HepG2 (cell line): ENCODE results near the gene IFNK. TPM values are rescaled to one million over a fixed set of nuclear protein-coding genes. Genes with fewer than 3 reads are reported as not detected.

Experiments
- ATAC-seq: fragments of 200-7000 bp; cut with Tn5 transposase; 3 replicates; pipeline ENCODE4 v1.9.1; 2020; ENCODE audit warnings: mild to moderate bottlenecking, moderate library complexity
- BruUV-seq: library from RNA; stranded (reverse); fragments of 400-500 nt; replicated peaks from 2 replicates; lab custom pipeline; 2021; lab: Mats Ljungman, UMichigan
- CTCF ChIA-PET: fragments of 300-600 bp; formaldehyde crosslinking; extraction: SDS; loops from one replicate; lab custom pipeline; 2021; ENCODE audit warnings: low total read pairs, inconsistent platforms, low intra/inter-chr PET ratio; lab: Yijun Ruan, JAX
- POLR2A ChIA-PET: fragments of 350-600 bp; sonication (Branson Sonifier 250); formaldehyde crosslinking; loops from one replicate; lab custom pipeline; 2020; ENCODE audit warnings: antibody characterized with exemption, inconsistent platforms; lab: Yijun Ruan, JAX
- DNase-seq: peaks from one replicate; pipeline ENCODE4 v3.0.0-alpha.2; 2015; ENCODE audit warnings: low spot score
- FAIRE-seq: peaks from 3 replicates; lab custom pipeline; 2011; peaks lifted over from hg19 to GRCh38; lab: Jason Lieb, UNC
- H2AFZ ChIP-seq: one replicate; pipeline ENCODE4 v1.6.1; 2011; ENCODE audit warnings: low read length, inconsistent platforms
- H3K27ac ChIP-seq: fragments of 300-600 bp; 3 replicates; pipeline ENCODE4 v1.8.0; 2011; ENCODE audit warnings: mixed run types, mild to moderate bottlenecking, mixed read lengths, low read length, inconsistent platforms; ENCODE audit not compliant: insufficient read depth; ENCODE audit errors: extremely low read length
- H3K27me3 ChIP-seq, 2 experiments: fragments of 200-600 bp in 1 of 2; 2 replicates in 1 of 2; 3 replicates in 1 of 2; pipeline versions ENCODE4 v1.6.0 to v1.8.0; 2011; ENCODE audit warnings: low read length in 2 of 2, mild to moderate bottlenecking in 2 of 2, moderate library complexity in 2 of 2, inconsistent platforms in 1 of 2; ENCODE audit not compliant: insufficient read depth in 2 of 2, control insufficient read depth in 1 of 2
- H3K36me3 ChIP-seq, 2 experiments: fragments of 200-600 bp in 1 of 2; replicated peaks in 1 of 2; 2 replicates in 1 of 2; 3 replicates in 1 of 2; pipeline versions ENCODE4 v1.5.1 to v1.8.0; 2011; ENCODE audit warnings: low read length in 2 of 2, inconsistent platforms in 1 of 2; ENCODE audit not compliant: insufficient read depth in 2 of 2, control insufficient read depth in 1 of 2
- H3K4me1 ChIP-seq: 2 replicates; pipeline ENCODE4 v1.5.1; 2012; ENCODE audit warnings: low read length, inconsistent platforms; ENCODE audit not compliant: insufficient read depth
- H3K4me2 ChIP-seq: 2 replicates; pipeline ENCODE4 v1.6.0; 2011; ENCODE audit warnings: low read depth, low read length, inconsistent platforms
- H3K4me3 ChIP-seq, 3 experiments: fragments of 200-600 bp in 1 of 3; sonication (generic), shearing (Covaris generic) in 1 of 3; replicated peaks in 1 of 3; 2 replicates each; pipeline ENCODE4 v1.5.1; 2011 to 2016; ENCODE audit warnings: low read length in 3 of 3, inconsistent platforms in 2 of 3, low read depth in 2 of 3, mild to moderate bottlenecking in 2 of 3, control low read depth in 1 of 3, mixed read lengths in 1 of 3; ENCODE audit not compliant: insufficient read depth in 1 of 3
- H3K79me2 ChIP-seq: one replicate; pipeline ENCODE4 v1.6.1; 2011; ENCODE audit warnings: low read length, inconsistent platforms; ENCODE audit not compliant: insufficient read depth
- H3K9ac ChIP-seq: 2 replicates; pipeline ENCODE4 v1.6.0; 2011; ENCODE audit warnings: mild to moderate bottlenecking, low read depth, low read length, inconsistent platforms; ENCODE audit not compliant: insufficient read depth
- H3K9me3 ChIP-seq: 2 replicates; pipeline ENCODE4 v1.5.1; 2012; ENCODE audit warnings: mild to moderate bottlenecking, low read length
- H4K20me1 ChIP-seq: 2 replicates; pipeline ENCODE4 v1.6.0; 2011; ENCODE audit warnings: inconsistent platforms, mild to moderate bottlenecking, low read length, moderate library complexity; ENCODE audit not compliant: insufficient read depth
- ATF7 ChIP-seq, 2 experiments: fragments of 450-650 bp in 1 of 2; sonication (generic) in 1 of 2; formaldehyde crosslinking in 1 of 2; IDR thresholded peaks; 2 replicates each; pipeline versions ENCODE4 v1.4.0 to v1.6.1; 2016 to 2020; ENCODE audit warnings: antibody characterized with exemption in 1 of 2, mild to moderate bottlenecking in 1 of 2, missing genetic modification reagents in 1 of 2
- BRD4 ChIP-seq: sonication (generic); formaldehyde crosslinking; IDR thresholded peaks from 2 replicates; pipeline ENCODE4 v1.4.0; 2020; ENCODE audit warnings: missing genetic modification reagents
- CEBPB ChIP-seq: IDR thresholded peaks from 2 replicates; pipeline ENCODE4 v1.6.1; 2011; ENCODE audit warnings: low read depth, low read length, improper control_type of control experiment, borderline replicate concordance
- ETV6 ChIP-seq: sonication (generic); formaldehyde crosslinking; conservative IDR thresholded peaks from 2 replicates; pipeline ENCODE4 v1.4.0; 2020; ENCODE audit warnings: missing genetic modification reagents
- GZF1 ChIP-seq: sonication (generic); formaldehyde crosslinking; IDR thresholded peaks from 2 replicates; pipeline ENCODE4 v1.5.1; 2020; ENCODE audit warnings: mild to moderate bottlenecking, missing genetic modification reagents
- NFYB ChIP-seq: sonication (generic); formaldehyde crosslinking; IDR thresholded peaks from 2 replicates; pipeline ENCODE4 v1.4.0; 2020; ENCODE audit warnings: missing genetic modification reagents
- PHF8 ChIP-seq: sonication (generic); formaldehyde crosslinking; IDR thresholded peaks from 2 replicates; pipeline ENCODE4 v1.5.0; 2020; ENCODE audit warnings: missing genetic modification reagents
- REST ChIP-seq, 2 experiments: IDR thresholded peaks; 2 replicates each; pipeline ENCODE4 v1.6.1; 2011 to 2012; ENCODE audit warnings: low read length in 2 of 2, borderline replicate concordance in 1 of 2, low read depth in 1 of 2, mild to moderate bottlenecking in 1 of 2, moderate library complexity in 1 of 2
- ZBTB2 ChIP-seq: sonication (generic); formaldehyde crosslinking; IDR thresholded peaks from 2 replicates; pipeline ENCODE4 v1.8.0; 2022; ENCODE audit warnings: low read depth, missing genetic modification reagents
- ZBTB21 ChIP-seq: sonication (generic); formaldehyde crosslinking; IDR thresholded peaks from 2 replicates; pipeline ENCODE4 v1.4.0; 2020; ENCODE audit warnings: missing genetic modification reagents
- ZFP36 ChIP-seq: fragments of 150-350 bp; IDR thresholded peaks from 2 replicates; pipeline ENCODE4 v1.6.1; 2018; ENCODE audit warnings: borderline replicate concordance, low read length, low read depth; ENCODE audit not compliant: partially characterized antibody
- ZNF496 ChIP-seq: sonication (generic); formaldehyde crosslinking; IDR thresholded peaks from 2 replicates; pipeline ENCODE4 v1.8.1; 2023; ENCODE audit warnings: mild to moderate bottlenecking, moderate library complexity, missing genetic modification reagents; ENCODE audit not compliant: insufficient replicate concordance
- ZNF720 ChIP-seq: sonication (generic); formaldehyde crosslinking; IDR thresholded peaks from 2 replicates; pipeline ENCODE4 v1.4.0; 2020; ENCODE audit warnings: missing genetic modification reagents
- ZNF747 ChIP-seq: sonication (generic); formaldehyde crosslinking; IDR thresholded peaks from 2 replicates; pipeline ENCODE4 v1.8.1; 2023; ENCODE audit warnings: missing genetic modification reagents, mild to moderate bottlenecking, borderline replicate concordance
- WGBS: methylation state at CpG from one replicate; pipeline ENCODE4 v1.1.6; 2017; ENCODE audit warnings: low lambda C conversion rate; 5-methylcytosine and 5-hydroxymethylcytosine counted together
- in situ Hi-C: cut with HindIII; loops from 2 replicates; pipeline ENCODE4 v1.10.0; 2017; ENCODE audit warnings: low pct_unique_long_range_greater_than_20kb; ENCODE audit not compliant: extremely low pct_ligation_motif_present
- intact Hi-C: fragments of 100-400 bp; cut with micrococcal nuclease; formaldehyde crosslinking; loops from one replicate; pipeline ENCODE4 v1.10.0; 2022; ENCODE audit not compliant: unreplicated experiment
- polyA plus RNA-seq, 8 experiments: library from polyadenylated mRNA; depleted of rRNA in 3 of 8; stranded (reverse) in 7 of 8; unstranded in 1 of 8; fragments of >200 nt; fragmentation: Illumina TruSeq in 4 of 8; extraction: Trizol in 4 of 8; gene quantifications; 2 replicates each; pipeline versions ENCODE4 v1.2.1 to v1.2.3, GENCODE V29; 2011 to 2016; ENCODE audit warnings: low read depth in 4 of 8, missing spikeins in 1 of 8, mixed read lengths in 1 of 8; ENCODE audit not compliant: insufficient read depth in 1 of 8
- total RNA-seq, 5 experiments: library from RNA; depleted of rRNA; stranded (reverse); fragments of >200 nt; fragmentation: Illumina TruSeq; extraction: Trizol; gene quantifications; 2 replicates each; pipeline ENCODE4 v1.2.3, GENCODE V29; 2016; ENCODE audit warnings: low read depth in 1 of 5
- TF ChIP-seq, protein P1 (sequence below): IDR thresholded peaks from 2 replicates; pipeline ENCODE4 v1.6.1; 2016; ENCODE audit warnings: missing compliant biosample characterization, missing genetic modification reagents, borderline replicate concordance

IFNK gene
- total and polyA plus RNA-seq, 2 of the 13 experiments (the other 11 are each of a cell fraction or from before 2014, with no cell fraction given): not detected

- no peaks in the 10 kb centered on the region; a peak in 1 of 5 replicates for H3K36me3 ChIP-seq
- 4% methylated on average over 27 of the region's 35 CpGs for WGBS
- peak overlapping the region; percentile 85 for H3K4me2 ChIP-seq
- POLR2A ChIA-PET: no interaction called here
- in situ Hi-C loops: no loop called here
- ATAC-seq (peak; percentile 82), FAIRE-seq (peak; percentile 66), DNase-seq (peak; percentile 95)
- CTCF ChIA-PET: no interaction called here
- no peaks in the 10 kb centered on the region; a peak in 1 of 5 replicates for H3K27me3 ChIP-seq
- peak overlapping the region; percentile 76 for H2AFZ ChIP-seq
- BruUV-seq: TSS peak; percentile 98
- intact Hi-C loops: no loop called here
- no peaks in the 10 kb centered on the region for H3K9me3 ChIP-seq
- H3K4me1 ChIP-seq: peaks cover 42% of the 10 kb centered on the region
- H4K20me1 ChIP-seq: no peaks in the 10 kb centered on the region
- peak overlapping the region; percentile 73 for H3K27ac ChIP-seq
- H3K79me2 ChIP-seq: no peaks in the 10 kb centered on the region
- H3K4me3 ChIP-seq: peak overlapping the region; percentile 47 to 79 (median 60)
- H3K9ac ChIP-seq: peak overlapping the region; percentile 61
- TF ChIP-seq BRD4 (CRISPR knock-in tag) (no peak), NFYB (CRISPR knock-in tag) (peak; percentile 14; the same call in 1 of the 2 replicates), ZBTB2 (CRISPR knock-in tag) (0 out of 2 replicates have a peak, but pooled peaks have one; percentile 44), ZNF747 (CRISPR knock-in tag) (peak; percentile 68; the same call in 1 of the 2 replicates), ETV6 (no peak), PHF8 (CRISPR knock-in tag) (no peak), REST (IDR thresholded peaks at IDR 0.05; ENCODE audit: borderline replicate concordance in 1 of 2, low read depth in 1 of 2, low read length in 2 of 2) (peak in 1 of 2 experiments; percentile 46; a peak in 1 of 4 replicates), ATF7 (IDR thresholded peaks at IDR 0.05) (peak; percentile 61; the same call in 1 of the 2 replicates), ATF7 (CRISPR knock-in tag; IDR thresholded peaks at IDR 0.05) (peak; percentile 81; the same call in 1 of the 2 replicates), ZBTB21 (CRISPR knock-in tag) (peak; percentile 99), GZF1 (CRISPR knock-in tag) (peak; percentile 87), ZNF720 (CRISPR knock-in tag) (no peak), ZFP36 (no peak), ZNF496 (CRISPR knock-in tag) (no peak), CEBPB (peak; percentile 20; the same call in 1 of the 2 replicates)
- TF ChIP-seq, protein P1, sequence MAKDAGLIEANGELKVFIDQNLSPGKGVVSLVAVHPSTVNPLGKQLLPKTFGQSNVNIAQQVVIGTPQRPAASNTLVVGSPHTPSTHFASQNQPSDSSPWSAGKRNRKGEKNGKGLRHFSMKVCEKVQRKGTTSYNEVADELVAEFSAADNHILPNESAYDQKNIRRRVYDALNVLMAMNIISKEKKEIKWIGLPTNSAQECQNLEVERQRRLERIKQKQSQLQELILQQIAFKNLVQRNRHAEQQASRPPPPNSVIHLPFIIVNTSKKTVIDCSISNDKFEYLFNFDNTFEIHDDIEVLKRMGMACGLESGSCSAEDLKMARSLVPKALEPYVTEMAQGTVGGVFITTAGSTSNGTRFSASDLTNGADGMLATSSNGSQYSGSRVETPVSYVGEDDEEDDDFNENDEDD (CRISPR knock-in tag): peak; percentile 62; the same call in 1 of the 2 replicates
Observed at GRCh38 chr9:27573634-27574590, 49.8 kb downstream of the IFNK start.
